Large intestine (tissue), 12 donors: Measurements from ENCODE around the gene PRKCB. TPM values are rescaled to one million over a fixed set of nuclear protein-coding genes. Genes with fewer than 3 reads are reported as not detected.

Experiments used
- DNase-seq, 2 donors: peaks; one replicate each; pipeline versions ENCODE4 v3.0.0 to v3.0.0-alpha.2; 2013
- H3K27ac ChIP-seq: one replicate; pipeline ENCODE4 v1.5.1; 2013; ENCODE audit warnings: low read length
- H3K27me3 ChIP-seq: 2 replicates; pipeline ENCODE4 v1.6.1; 2013; ENCODE audit warnings: low read length; ENCODE audit not compliant: control insufficient read depth, insufficient read depth
- H3K36me3 ChIP-seq: 2 replicates; pipeline ENCODE4 v1.6.1; 2013; ENCODE audit warnings: low read length; ENCODE audit not compliant: control insufficient read depth, insufficient read depth
- H3K4me1 ChIP-seq: one replicate; pipeline ENCODE4 v1.6.1; 2013; ENCODE audit warnings: low read length; ENCODE audit not compliant: control insufficient read depth, insufficient read depth
- H3K4me3 ChIP-seq: one replicate; pipeline ENCODE4 v1.5.1; 2013; ENCODE audit warnings: low read length
- H3K9me3 ChIP-seq: one replicate; pipeline ENCODE4 v1.6.1; 2013; ENCODE audit warnings: mild to moderate bottlenecking, low read depth, low read length, moderate library complexity; ENCODE audit not compliant: control insufficient read depth
- WGBS: methylation state at CpG from one replicate; pipeline ENCODE4 v1.1.5; 2013; ENCODE audit warnings: low lambda C conversion rate; ENCODE audit not compliant: insufficient coverage; 5-methylcytosine and 5-hydroxymethylcytosine counted together
- long read RNA-seq, 11 donors: transcript quantifications; one replicate each; lab custom pipeline, GENCODE V29; 2026
- polyA plus RNA-seq: library from polyadenylated mRNA; unstranded; fragments of 120-200 nt; gene quantifications from one replicate; pipeline ENCODE4 v1.2.1, GENCODE V29; 2013

Gene PRKCB
- polyA plus RNA-seq: 3.1 TPM
- long read RNA-seq, donor 1, full-length matches to known transcripts: 2 of 2 reads
- long read RNA-seq, donor 1, partial matches to known transcripts: 0 of 2 reads
- long read RNA-seq, donor 1, other reads (novel, unspliced or antisense): 0 of 2 reads
- long read RNA-seq, donor 2: 0 reads
- long read RNA-seq, donor 3: 0 reads
- long read RNA-seq, donor 4: 0 reads
- long read RNA-seq, donor 5: 0 reads
- long read RNA-seq, donor 6, full-length matches to known transcripts: 2 of 2 reads
- long read RNA-seq, donor 6, partial matches to known transcripts: 0 of 2 reads
- long read RNA-seq, donor 6, other reads (novel, unspliced or antisense): 0 of 2 reads
- long read RNA-seq, donor 7, full-length matches to known transcripts: 2 of 2 reads
- long read RNA-seq, donor 7, partial matches to known transcripts: 0 of 2 reads
- long read RNA-seq, donor 7, other reads (novel, unspliced or antisense): 0 of 2 reads
- long read RNA-seq, donor 8: 0 reads
- long read RNA-seq, donor 9, full-length matches to known transcripts: 1 of 1 reads
- long read RNA-seq, donor 9, partial matches to known transcripts: 0 of 1 reads
- long read RNA-seq, donor 9, other reads (novel, unspliced or antisense): 0 of 1 reads
- long read RNA-seq, donor 10: 0 reads
- long read RNA-seq, donor 11, full-length matches to known transcripts: 1 of 1 reads
- long read RNA-seq, donor 11, partial matches to known transcripts: 0 of 1 reads
- long read RNA-seq, donor 11, other reads (novel, unspliced or antisense): 0 of 1 reads

GRCh38 chr16:23835390-23836077 is at the start of gene PRKCB:
TSS of gene PRKCB (plus strand) at chr16:23835983.
- H3K4me3 ChIP-seq: peak within 1 kb of the TSS; percentile 1
- no peak within 1 kb of the TSS for H3K27ac ChIP-seq
- DNase-seq: peak; percentile 44 to 59
- no CpG with 5 or more reads among the region's 63 CpGs for WGBS
- H3K27me3 ChIP-seq: peaks cover 62% of the 10 kb centered on the region
- no peaks in the 10 kb centered on the region for H3K9me3 ChIP-seq
- H3K36me3 ChIP-seq: no peaks in the 10 kb centered on the region
- no peaks in the 10 kb centered on the region for H3K4me1 ChIP-seq

- no peaks in the 10 kb centered on the region for H3K36me3 ChIP-seq
- no peaks in the 10 kb centered on the region for H3K27me3 ChIP-seq
- no peak overlapping the region for H3K27ac ChIP-seq
- H3K4me3 ChIP-seq: no peak overlapping the region
- H3K9me3 ChIP-seq: no peaks in the 10 kb centered on the region
- WGBS: 73% methylated on average over 2 of the region's 6 CpGs
- no peak for DNase-seq
- H3K4me1 ChIP-seq: no peaks in the 10 kb centered on the region
Measured at GRCh38 chr16:23786964-23787561, 48.7 kb upstream of the PRKCB start.

GRCh38 chr16:23788685-23789084 is 47.1 kb upstream of the PRKCB start:
- no peak for DNase-seq
- H3K9me3 ChIP-seq: no peaks in the 10 kb centered on the region
- no peak overlapping the region for H3K27ac ChIP-seq
- H3K36me3 ChIP-seq: no peaks in the 10 kb centered on the region
- no peaks in the 10 kb centered on the region for H3K27me3 ChIP-seq
- 100% methylated on average over 1 of the region's 3 CpGs for WGBS
- no peak overlapping the region for H3K4me3 ChIP-seq
- H3K4me1 ChIP-seq: peaks cover 4% of the 10 kb centered on the region

- DNase-seq: peak; percentile 36 to 65
- Histone ChIP-seq H3K27ac (peak overlapping the region; percentile 82), H3K36me3 (no peaks in the 10 kb centered on the region), H3K9me3 (no peaks in the 10 kb centered on the region), H3K4me3 (no peak overlapping the region), H3K27me3 (no peaks in the 10 kb centered on the region), H3K4me1 (peaks cover 19% of the 10 kb centered on the region)
- WGBS: no CpG with 5 or more reads among the region's 6 CpGs
Measured at GRCh38 chr16:23795378-23795777, 40.4 kb upstream of the PRKCB start.

GRCh38 chr16:23796941-23797340 is 38.8 kb upstream of the PRKCB start:
- 89% methylated on average over 1 of the region's 2 CpGs for WGBS
- H3K27me3 ChIP-seq: no peaks in the 10 kb centered on the region
- H3K4me3 ChIP-seq: no peak overlapping the region
- H3K9me3 ChIP-seq: no peaks in the 10 kb centered on the region
- H3K27ac ChIP-seq: no peak overlapping the region
- DNase-seq: no peak
- peaks cover 19% of the 10 kb centered on the region for H3K4me1 ChIP-seq
- H3K36me3 ChIP-seq: no peaks in the 10 kb centered on the region

- Histone ChIP-seq H3K4me3 (no peak overlapping the region), H3K27ac (no peak overlapping the region), H3K9me3 (no peaks in the 10 kb centered on the region), H3K4me1 (peaks cover 2% of the 10 kb centered on the region), H3K27me3 (no peaks in the 10 kb centered on the region), H3K36me3 (no peaks in the 10 kb centered on the region)
- peak; percentile 47 to 61 for DNase-seq
- no CpG with 5 or more reads among the region's 5 CpGs for WGBS
Measured at GRCh38 chr16:23801378-23801777, 34.4 kb upstream of the PRKCB start.

- no peak for DNase-seq
- H3K9me3 ChIP-seq: no peaks in the 10 kb centered on the region
- no peak overlapping the region for H3K27ac ChIP-seq
- no CpG with 5 or more reads among the region's 2 CpGs for WGBS
- H3K4me3 ChIP-seq: no peak overlapping the region
- no peaks in the 10 kb centered on the region for H3K36me3 ChIP-seq
- no peaks in the 10 kb centered on the region for H3K4me1 ChIP-seq
- H3K27me3 ChIP-seq: no peaks in the 10 kb centered on the region
Measured at GRCh38 chr16:23802776-23803175, 33.0 kb upstream of the PRKCB start.

- Histone ChIP-seq H3K27me3 (no peaks in the 10 kb centered on the region), H3K36me3 (no peaks in the 10 kb centered on the region), H3K4me1 (no peaks in the 10 kb centered on the region), H3K27ac (no peak overlapping the region), H3K9me3 (no peaks in the 10 kb centered on the region), H3K4me3 (no peak overlapping the region)
- DNase-seq: peak; percentile 14 to 48
- 38% methylated on average over 2 of the region's 9 CpGs for WGBS
Measured at GRCh38 chr16:23803591-23804123, 32.1 kb upstream of the PRKCB start.

- Histone ChIP-seq H3K4me1 (no peaks in the 10 kb centered on the region), H3K27me3 (peaks cover 8% of the 10 kb centered on the region), H3K27ac (no peak overlapping the region), H3K36me3 (no peaks in the 10 kb centered on the region), H3K9me3 (no peaks in the 10 kb centered on the region), H3K4me3 (no peak overlapping the region)
- DNase-seq: no peak
- 60% methylated on average over 1 of the region's 1 CpG for WGBS
Measured at GRCh38 chr16:23807028-23807427, 28.8 kb upstream of the PRKCB start.

GRCh38 chr16:23821467-23821866 is 14.3 kb upstream of the PRKCB start:
- no CpG with 5 or more reads among the region's 4 CpGs for WGBS
- H3K36me3 ChIP-seq: no peaks in the 10 kb centered on the region
- DNase-seq: no peak
- H3K4me1 ChIP-seq: no peaks in the 10 kb centered on the region
- no peak overlapping the region for H3K27ac ChIP-seq
- peaks cover 11% of the 10 kb centered on the region for H3K27me3 ChIP-seq
- no peaks in the 10 kb centered on the region for H3K9me3 ChIP-seq
- H3K4me3 ChIP-seq: no peak overlapping the region
